Stimulated activated CD4-positive, alpha-beta T cell treated with anti-CD3 and anti-CD28 coated beads, TNF-alpha, amount 100 ng/mL, for 4 hours (primary cell): Measurements from ENCODE around the gene ARHGDIG.
A peak's percentile ranks its signal among the peaks of the same experiment; 100 is the strongest.
"Not testable (repeated sequence)": the region's sequence is repeated elsewhere in the genome, so short reads cannot be mapped to it uniquely, and the experiment has no call there.

Experiments
- DNase-seq, 3 experiments: peaks; one replicate each; pipeline ENCODE4 v3.0.0-alpha.2; 2020; ENCODE audit warnings: low read depth in 3 of 3

The ARHGDIG gene

GRCh38 chr16:280552-280951 lies at the start of gene ARHGDIG:
ARHGDIG (plus strand) TSS chr16:280591; CDS start chr16:280681, 90 bp downstream.
- DNase-seq, result no peak

GRCh38 chr16:230949-231348 lies 49.4 kb upstream of the ARHGDIG start:
- DNase-seq, result no peak

GRCh38 chr16:234468-235305 lies 45.7 kb upstream of the ARHGDIG start, which contains the start of gene FAM234A:
FAM234A (plus strand) TSS chr16:234821; CDS start chr16:254414, 19,593 bp downstream.
- peak; percentile 91 to 93 (median 93) for DNase-seq

- DNase-seq, result no peak
Observed at GRCh38 chr16:239948-240277, 40.5 kb upstream of the ARHGDIG start.

- DNase-seq, result no peak
Observed at GRCh38 chr16:240559-240958, 39.8 kb upstream of the ARHGDIG start.

GRCh38 chr16:242281-242680 lies 38.1 kb upstream of the ARHGDIG start:
- DNase-seq, result no peak

- DNase-seq, result no peak
Observed at GRCh38 chr16:243348-243747, 37.0 kb upstream of the ARHGDIG start.

- DNase-seq, result no peak
Observed at GRCh38 chr16:245105-245504, 35.3 kb upstream of the ARHGDIG start.

- no peak for DNase-seq
Observed at GRCh38 chr16:247027-247426, 33.4 kb upstream of the ARHGDIG start.

- DNase-seq, result no peak
Observed at GRCh38 chr16:249431-249830, 31.0 kb upstream of the ARHGDIG start.

- no peak for DNase-seq
Observed at GRCh38 chr16:252366-253337, 27.7 kb upstream of the ARHGDIG start.

GRCh38 chr16:253833-254232 lies 26.6 kb upstream of the ARHGDIG start:
- DNase-seq, result no peak

GRCh38 chr16:254461-254860 lies 25.9 kb upstream of the ARHGDIG start:
- no peak for DNase-seq

- DNase-seq, result no peak
Observed at GRCh38 chr16:255183-255582, 25.2 kb upstream of the ARHGDIG start.

- DNase-seq, result not testable (repeated sequence)
Observed at GRCh38 chr16:258091-258490, 22.3 kb upstream of the ARHGDIG start.

GRCh38 chr16:259226-259625 lies 21.2 kb upstream of the ARHGDIG start:
- DNase-seq, result no peak

GRCh38 chr16:259814-260253 lies 20.6 kb upstream of the ARHGDIG start:
- no peak for DNase-seq

- DNase-seq, result no peak
Observed at GRCh38 chr16:260326-260725, 20.1 kb upstream of the ARHGDIG start.

- no peak for DNase-seq
Observed at GRCh38 chr16:261031-261691, 19.2 kb upstream of the ARHGDIG start.

GRCh38 chr16:262121-262745 lies 18.2 kb upstream of the ARHGDIG start:
- DNase-seq, result no peak

- no peak for DNase-seq
Observed at GRCh38 chr16:263182-263774, 17.1 kb upstream of the ARHGDIG start.
